Measurements from ENCODE around the gene AQP1. TPM values are rescaled to one million over a fixed set of nuclear protein-coding genes. Genes with fewer than 3 reads are reported as not detected.

AQP1 gene
- total RNA-seq, 1 experiment from 2014 or later: 0.15 TPM

- Histone ChIP-seq H3K14ac (ENCODE audit: insufficient read depth, low read length) (no peak overlapping the region), H3K56ac (ENCODE audit: insufficient read length, low read depth, low read length) (no peak overlapping the region), H3K4me2 (ENCODE audit: insufficient read depth, insufficient read length, low read length) (no peak overlapping the region), H3K9me3 (ENCODE audit: control insufficient read depth, low read depth, low read length) (no peaks in the 10 kb centered on the region), H3K23ac (ENCODE audit: insufficient read length, low read depth, low read length) (no peak overlapping the region), H2BK15ac (ENCODE audit: low read depth, low read length) (no peak overlapping the region), H4K5ac (ENCODE audit: insufficient read length, low read depth, low read length) (no peak overlapping the region), H3K23me2 (ENCODE audit: insufficient read length, low read depth, low read length, poor library complexity, severe bottlenecking) (no peaks in the 10 kb centered on the region), H2AFZ (ENCODE audit: low read length) (no peak overlapping the region), H3K79me1 (ENCODE audit: insufficient read depth, low read depth, low read length, poor library complexity, severe bottlenecking) (no peaks in the 10 kb centered on the region), H4K20me1 (ENCODE audit: control insufficient read depth, insufficient read depth, insufficient read length) (no peaks in the 10 kb centered on the region), H2BK20ac (ENCODE audit: low read depth, low read length, poor library complexity, severe bottlenecking) (no peak overlapping the region), H4K8ac (replicated peaks; ENCODE audit: insufficient read length, low read depth, low read length) (no peak overlapping the region), H2BK5ac (ENCODE audit: insufficient read length, low read length) (no peak overlapping the region), H3K27me3 (ENCODE audit: insufficient read depth, low read length) (no peaks in the 10 kb centered on the region), H3K27ac (ENCODE audit: insufficient read length, low read depth, low read length) (no peak overlapping the region), H3K9ac (ENCODE audit: extremely low read depth, insufficient read length, low read length) (no peak overlapping the region), H2BK12ac (ENCODE audit: insufficient read length, low read depth, low read length) (no peak overlapping the region), H4K91ac (ENCODE audit: insufficient read length, low read depth, low read length) (no peak overlapping the region), H3K18ac (ENCODE audit: insufficient read length, low read depth, low read length) (no peak overlapping the region), H3K4me1 (ENCODE audit: insufficient read depth, low read length) (no peaks in the 10 kb centered on the region), H3K4ac (ENCODE audit: low read depth, low read length) (no peak overlapping the region), H2AK5ac (ENCODE audit: insufficient read length, low read length) (no peak overlapping the region), H3K79me2 (ENCODE audit: insufficient read depth, low read length) (no peaks in the 10 kb centered on the region), H2BK120ac (ENCODE audit: low read depth, low read length, poor library complexity, severe bottlenecking) (no peak overlapping the region), H3T11ph (ENCODE audit: low read length) (no peak overlapping the region)
- DNase-seq: no peak
- no peak for TF ChIP-seq CTCF (conservative IDR thresholded peaks at IDR 0.05)
- H3K9me3 Mint-ChIP-seq: no peaks in the 10 kb centered on the region
- no peak overlapping the region; a peak in 1 of 7 replicates for H3K27ac Mint-ChIP-seq
- WGBS (ENCODE audit: extremely low coverage, insufficient read length, low lambda C conversion rate): no CpG with 5 or more reads among the region's 3 CpGs
- no peaks in the 10 kb centered on the region for H3K4me1 Mint-ChIP-seq
- no peaks in the 10 kb centered on the region for H3K36me3 Mint-ChIP-seq (ENCODE audit: insufficient read depth in 1 of 3, low read depth in 3 of 3)
- H3K4me3 Mint-ChIP-seq: no peak overlapping the region
- no peaks in the 10 kb centered on the region; the same call in 1 of the 2 replicates for H3K27me3 Mint-ChIP-seq (ENCODE audit: low read depth)
Observed at GRCh38 chr7:30864101-30864500, 47.6 kb upstream of the AQP1 start.

Measured in H9 (cell line).